K562 (cell line): ENCODE results near the gene SLC2A13. TPM values are rescaled to one million over a fixed set of nuclear protein-coding genes. Genes with fewer than 3 reads are reported as not detected.

Experiments used
- CBX5 ChIP-seq: IDR thresholded peaks from 2 replicates; pipeline ENCODE4 v1.6.1; 2014; ENCODE audit warnings: low read depth, borderline replicate concordance
- GATAD2B ChIP-seq: fragments of 450-650 bp; IDR thresholded peaks from 2 replicates; pipeline ENCODE4 v1.6.1; 2017; ENCODE audit warnings: mild to moderate bottlenecking, borderline replicate concordance
- SLC30A9 ChIP-seq: fragments of 250-450 bp; sonication (Bioruptor Pico); IDR thresholded peaks from 2 replicates; pipeline ENCODE4 v1.8.0; 2022; ENCODE audit warnings: mild to moderate bottlenecking, moderate library complexity
- polyA plus RNA-seq, 8 experiments: library from polyadenylated mRNA; depleted of rRNA in 4 of 8; stranded (reverse) in 5 of 8; unstranded in 3 of 8; fragments of >200 nt; fragmentation: Nextera tagmentation in 2 of 8; fragmentation: Illumina TruSeq in 1 of 8; extraction: Ambion mirVana in 2 of 8; extraction: Trizol in 1 of 8; gene quantifications; 2 replicates each; pipeline versions ENCODE4 v1.2.1 to v1.2.3, GENCODE V29; 2011 to 2014; ENCODE audit warnings: inconsistent platforms in 1 of 8, missing spikeins in 1 of 8
- total RNA-seq, 7 experiments: library from RNA; depleted of rRNA in 6 of 7; stranded (reverse); fragments of >200 nt in 6 of 7; fragmentation: Illumina TruSeq in 2 of 7; extraction: Trizol in 2 of 7; gene quantifications; 2 replicates each; pipeline versions ENCODE4 v1.2.1 to v1.2.3, GENCODE V29; 2011 to 2021; ENCODE audit warnings: low replicate concordance in 1 of 7
- TF ChIP-seq, protein P1 (sequence below): fragments of 200-400 bp; formaldehyde crosslinking; IDR thresholded peaks from 2 replicates; pipeline ENCODE4 v1.6.1; 2017; ENCODE audit warnings: mild to moderate bottlenecking, low read depth, low read length, moderate library complexity
- TF ChIP-seq, protein P2 (sequence below): fragments of 450-650 bp; IDR thresholded peaks from 2 replicates; pipeline ENCODE4 v1.7.0; 2016; ENCODE audit warnings: borderline replicate concordance
- TF ChIP-seq, protein P3 (sequence below), 3 experiments: IDR thresholded peaks in 2 of 3; conservative IDR thresholded peaks in 1 of 3; 2 replicates each; pipeline ENCODE4 v1.5.1; 2011 to 2012; ENCODE audit warnings: low read length in 3 of 3, mild to moderate bottlenecking in 3 of 3, control low read depth in 2 of 3, improper control_type of control experiment in 1 of 3, inconsistent platforms in 1 of 3, low read depth in 1 of 3, mixed read lengths in 1 of 3, moderate library complexity in 1 of 3; ENCODE audit not compliant: insufficient read depth in 2 of 3

Gene SLC2A13
- total and polyA plus RNA-seq, 9 of the 15 experiments (the other 6 are each of a cell fraction or from before 2014, with no cell fraction given) = 1.7 to 12.4 (median 9.0) TPM

DNA sequence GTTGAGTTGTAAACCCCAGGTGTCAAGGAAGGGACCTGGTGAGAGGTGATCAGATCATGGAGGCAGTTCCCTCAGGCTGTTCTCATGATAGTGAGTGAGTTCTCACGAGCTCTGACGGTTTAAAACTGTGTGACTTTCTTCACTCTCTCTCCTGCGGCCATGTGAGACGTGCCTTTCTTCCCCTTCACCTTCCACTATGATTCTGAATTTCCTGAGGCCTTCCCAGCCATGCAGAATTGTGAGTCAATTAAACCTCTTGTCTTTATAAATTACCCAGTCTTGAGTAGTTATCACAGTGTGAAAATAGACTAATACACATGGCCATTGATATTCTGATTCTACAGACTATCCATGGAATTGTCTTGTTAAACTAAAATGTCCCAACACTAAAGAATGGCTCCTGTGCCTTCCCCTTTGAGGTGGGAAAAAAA is 85.6 kb downstream of the SLC2A13 start (continued):
- TF ChIP-seq, protein P1, sequence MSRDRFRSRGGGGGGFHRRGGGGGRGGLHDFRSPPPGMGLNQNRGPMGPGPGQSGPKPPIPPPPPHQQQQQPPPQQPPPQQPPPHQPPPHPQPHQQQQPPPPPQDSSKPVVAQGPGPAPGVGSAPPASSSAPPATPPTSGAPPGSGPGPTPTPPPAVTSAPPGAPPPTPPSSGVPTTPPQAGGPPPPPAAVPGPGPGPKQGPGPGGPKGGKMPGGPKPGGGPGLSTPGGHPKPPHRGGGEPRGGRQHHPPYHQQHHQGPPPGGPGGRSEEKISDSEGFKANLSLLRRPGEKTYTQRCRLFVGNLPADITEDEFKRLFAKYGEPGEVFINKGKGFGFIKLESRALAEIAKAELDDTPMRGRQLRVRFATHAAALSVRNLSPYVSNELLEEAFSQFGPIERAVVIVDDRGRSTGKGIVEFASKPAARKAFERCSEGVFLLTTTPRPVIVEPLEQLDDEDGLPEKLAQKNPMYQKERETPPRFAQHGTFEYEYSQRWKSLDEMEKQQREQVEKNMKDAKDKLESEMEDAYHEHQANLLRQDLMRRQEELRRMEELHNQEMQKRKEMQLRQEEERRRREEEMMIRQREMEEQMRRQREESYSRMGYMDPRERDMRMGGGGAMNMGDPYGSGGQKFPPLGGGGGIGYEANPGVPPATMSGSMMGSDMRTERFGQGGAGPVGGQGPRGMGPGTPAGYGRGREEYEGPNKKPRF = no peak
- TF ChIP-seq CBX5 (no peak), SLC30A9 (no peak), GATAD2B (no peak)
- TF ChIP-seq, protein P2, sequence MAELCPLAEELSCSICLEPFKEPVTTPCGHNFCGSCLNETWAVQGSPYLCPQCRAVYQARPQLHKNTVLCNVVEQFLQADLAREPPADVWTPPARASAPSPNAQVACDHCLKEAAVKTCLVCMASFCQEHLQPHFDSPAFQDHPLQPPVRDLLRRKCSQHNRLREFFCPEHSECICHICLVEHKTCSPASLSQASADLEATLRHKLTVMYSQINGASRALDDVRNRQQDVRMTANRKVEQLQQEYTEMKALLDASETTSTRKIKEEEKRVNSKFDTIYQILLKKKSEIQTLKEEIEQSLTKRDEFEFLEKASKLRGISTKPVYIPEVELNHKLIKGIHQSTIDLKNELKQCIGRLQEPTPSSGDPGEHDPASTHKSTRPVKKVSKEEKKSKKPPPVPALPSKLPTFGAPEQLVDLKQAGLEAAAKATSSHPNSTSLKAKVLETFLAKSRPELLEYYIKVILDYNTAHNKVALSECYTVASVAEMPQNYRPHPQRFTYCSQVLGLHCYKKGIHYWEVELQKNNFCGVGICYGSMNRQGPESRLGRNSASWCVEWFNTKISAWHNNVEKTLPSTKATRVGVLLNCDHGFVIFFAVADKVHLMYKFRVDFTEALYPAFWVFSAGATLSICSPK = no peak
- TF ChIP-seq, protein P3, sequence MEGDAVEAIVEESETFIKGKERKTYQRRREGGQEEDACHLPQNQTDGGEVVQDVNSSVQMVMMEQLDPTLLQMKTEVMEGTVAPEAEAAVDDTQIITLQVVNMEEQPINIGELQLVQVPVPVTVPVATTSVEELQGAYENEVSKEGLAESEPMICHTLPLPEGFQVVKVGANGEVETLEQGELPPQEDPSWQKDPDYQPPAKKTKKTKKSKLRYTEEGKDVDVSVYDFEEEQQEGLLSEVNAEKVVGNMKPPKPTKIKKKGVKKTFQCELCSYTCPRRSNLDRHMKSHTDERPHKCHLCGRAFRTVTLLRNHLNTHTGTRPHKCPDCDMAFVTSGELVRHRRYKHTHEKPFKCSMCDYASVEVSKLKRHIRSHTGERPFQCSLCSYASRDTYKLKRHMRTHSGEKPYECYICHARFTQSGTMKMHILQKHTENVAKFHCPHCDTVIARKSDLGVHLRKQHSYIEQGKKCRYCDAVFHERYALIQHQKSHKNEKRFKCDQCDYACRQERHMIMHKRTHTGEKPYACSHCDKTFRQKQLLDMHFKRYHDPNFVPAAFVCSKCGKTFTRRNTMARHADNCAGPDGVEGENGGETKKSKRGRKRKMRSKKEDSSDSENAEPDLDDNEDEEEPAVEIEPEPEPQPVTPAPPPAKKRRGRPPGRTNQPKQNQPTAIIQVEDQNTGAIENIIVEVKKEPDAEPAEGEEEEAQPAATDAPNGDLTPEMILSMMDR (IDR thresholded peaks at IDR 0.05 in 2 of 3, conservative IDR thresholded peaks at IDR 0.05 in 1 of 3; ENCODE audit: insufficient read depth in 2 of 3, low read depth in 1 of 3, low read length in 3 of 3) = no peak
